Measurements from ENCODE around the gene IGSF22.
"Not testable (repeated sequence)": the region's sequence is repeated elsewhere in the genome, so short reads cannot be mapped to it uniquely, and the experiment has no call there.

IGSF22 gene

DNA sequence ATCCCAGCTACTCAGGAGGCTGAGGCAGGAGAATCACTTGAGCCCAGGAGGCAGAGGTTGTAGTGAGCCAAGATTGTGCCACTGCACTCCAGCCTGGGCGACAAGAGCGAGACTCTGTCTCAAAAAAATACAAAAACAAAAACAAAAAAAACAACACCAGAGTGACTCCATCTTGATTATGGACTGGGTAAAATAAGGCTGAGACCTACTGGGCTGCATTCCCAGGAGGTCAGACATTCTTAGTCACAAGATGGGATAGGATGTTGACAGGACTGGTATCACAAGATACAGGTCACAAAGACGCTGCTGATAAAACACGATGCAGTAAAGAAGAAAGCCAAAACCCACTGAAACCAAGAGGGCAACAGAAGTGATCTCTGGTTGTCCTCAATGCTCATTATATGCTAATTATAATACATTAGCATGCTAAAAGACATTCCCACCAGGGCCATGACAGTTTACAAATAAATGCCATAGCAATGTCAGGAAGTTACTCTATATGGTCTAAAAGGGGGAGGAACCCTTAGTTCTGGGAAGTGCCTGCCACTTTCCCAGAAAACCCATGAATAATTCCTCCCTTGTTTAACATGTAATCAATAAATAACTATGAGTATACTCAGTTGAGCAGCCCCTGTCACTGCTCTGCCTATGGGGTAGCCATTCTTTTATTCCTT is 34.4 kb downstream of the IGSF22 start:
- not testable (repeated sequence) for DNase-seq (ENCODE audit: low read depth)

GRCh38 chr11:18684267-18684666 is 41.7 kb downstream of the IGSF22 start:
- DNase-seq (ENCODE audit: low read depth) = no peak

DNA sequence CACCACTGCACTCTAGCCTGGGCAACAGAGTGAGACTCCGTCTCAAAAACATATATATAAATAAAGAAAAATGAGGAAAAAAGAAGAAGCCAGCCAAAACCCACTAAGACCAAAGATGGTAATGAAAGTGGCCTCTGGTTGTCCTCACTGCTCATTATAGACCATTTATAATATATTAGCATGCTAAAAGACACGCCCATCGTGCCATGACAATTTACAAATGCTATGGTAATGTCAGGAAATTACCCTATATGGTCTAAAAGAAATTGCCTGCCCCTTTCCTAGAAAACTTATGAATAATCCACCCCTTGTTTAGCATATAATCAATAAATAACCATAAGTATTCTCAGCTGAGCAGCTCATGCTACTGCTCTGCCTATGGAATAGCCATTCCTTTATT is 43.5 kb downstream of the IGSF22 start:
- no peak for DNase-seq (ENCODE audit: low read depth)

- not testable (repeated sequence) for DNase-seq (ENCODE audit: low read depth)
Measured at GRCh38 chr11:18681949-18682348, 44.0 kb downstream of the IGSF22 start.

DNA sequence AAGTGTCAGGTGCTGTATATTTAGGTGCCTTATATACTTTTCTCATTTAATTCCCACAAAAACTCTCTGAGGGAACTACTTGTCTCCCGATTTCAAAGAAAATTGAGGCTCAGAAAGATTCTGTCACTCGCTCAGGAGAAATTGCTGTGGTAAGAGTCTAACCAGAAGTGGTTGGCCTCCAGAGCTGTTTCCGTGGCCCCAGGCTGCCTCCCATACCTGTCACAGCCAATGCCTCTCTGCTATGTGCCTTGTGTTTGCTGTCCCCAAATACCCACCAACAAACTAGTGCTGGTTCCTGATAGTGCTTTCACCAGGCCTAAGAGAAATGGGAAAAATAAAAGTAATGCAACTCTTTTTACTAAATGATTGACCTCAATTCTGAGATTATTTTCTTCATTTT is 48.4 kb downstream of the IGSF22 start:
- DNase-seq (ENCODE audit: low read depth) = no peak

DNA sequence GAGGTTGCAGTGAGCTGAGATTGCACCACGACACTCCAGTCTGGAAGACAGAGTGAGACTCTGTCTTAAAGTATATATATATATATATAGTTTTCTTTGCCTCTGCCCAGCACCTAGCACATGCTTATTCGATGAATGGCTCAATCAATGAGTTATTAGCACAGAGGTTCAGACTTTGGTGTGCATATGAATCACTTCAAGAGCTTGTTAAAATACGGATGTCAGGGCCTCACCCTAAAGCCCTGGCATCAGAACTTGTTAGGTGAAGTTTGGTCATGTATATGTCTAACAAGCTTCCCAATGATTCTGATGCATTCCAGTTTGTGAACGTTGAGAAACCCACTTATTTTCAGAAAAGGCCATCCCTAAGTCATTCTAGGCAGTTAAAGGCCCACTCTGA is 49.2 kb downstream of the IGSF22 start:
- DNase-seq (ENCODE audit: low read depth) = no peak

DNA sequence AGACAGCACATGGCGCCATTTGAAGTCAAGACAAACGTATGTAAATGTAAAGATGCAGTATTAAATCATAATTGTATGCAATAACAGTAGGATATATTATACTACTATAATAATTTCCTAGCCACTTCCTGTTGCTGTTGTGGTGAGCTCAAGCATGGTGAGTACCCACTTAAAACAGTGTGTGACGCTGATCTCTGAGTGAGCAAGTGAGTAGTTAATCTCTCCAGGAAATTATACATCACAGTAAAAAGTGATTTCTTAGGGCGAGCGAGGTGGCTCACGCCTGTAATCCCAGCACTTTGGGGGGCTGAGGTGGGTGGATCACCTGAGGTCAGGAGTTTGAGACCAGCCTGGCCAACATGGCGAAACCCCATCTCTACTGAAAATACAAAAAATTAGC is 53.8 kb downstream of the IGSF22 start:
- not testable (repeated sequence) for DNase-seq (ENCODE audit: low read depth)

GRCh38 chr11:18671246-18671645 is 54.7 kb downstream of the IGSF22 start:
- no peak for DNase-seq (ENCODE audit: low read depth)

DNA sequence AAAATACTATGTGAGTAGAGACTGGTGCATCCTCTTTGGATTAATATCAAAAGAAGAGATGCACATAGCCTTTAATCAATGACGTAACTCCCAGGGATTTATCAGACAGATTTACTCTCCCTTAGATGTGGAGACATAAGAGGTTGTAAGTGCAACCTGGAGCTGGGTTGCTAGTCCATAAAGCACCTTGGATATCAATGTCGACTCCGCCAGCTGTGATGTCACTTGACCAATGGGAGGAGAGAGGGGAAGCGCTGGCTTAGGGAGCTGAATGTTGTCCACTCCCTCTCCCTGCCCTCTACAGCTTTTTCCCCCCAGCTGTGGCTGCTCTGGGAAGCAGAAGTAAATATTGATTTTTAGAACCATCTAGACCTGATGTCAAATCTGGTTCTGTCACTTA is 56.3 kb downstream of the IGSF22 start:
- no peak for DNase-seq (ENCODE audit: low read depth)

- peak; percentile 9 for DNase-seq (ENCODE audit: low read depth)
Measured at GRCh38 chr11:18669219-18669596, 56.8 kb downstream of the IGSF22 start.

DNA sequence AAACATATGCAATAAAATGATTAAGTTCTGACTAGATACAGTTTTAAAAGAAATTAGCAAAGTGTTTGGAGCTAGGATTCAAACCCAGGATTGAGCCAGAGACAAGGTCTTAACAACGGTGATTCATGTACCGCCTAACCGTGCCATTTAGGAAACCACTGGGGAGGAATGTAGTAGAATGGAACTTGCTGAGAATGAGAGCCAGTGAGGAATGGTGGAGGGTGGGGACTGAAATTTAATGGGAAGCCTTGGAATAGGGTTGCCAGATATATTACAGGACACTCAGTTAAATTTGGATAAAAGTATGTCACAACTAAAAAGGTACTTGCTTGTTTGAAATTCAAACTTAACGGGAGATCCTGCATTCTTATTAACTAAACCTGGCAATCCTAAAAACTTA is 57.9 kb downstream of the IGSF22 start:
- DNase-seq (ENCODE audit: low read depth) = no peak

- DNase-seq (ENCODE audit: low read depth) = not testable (repeated sequence)
Measured at GRCh38 chr11:18665353-18665872, 60.6 kb downstream of the IGSF22 start.

DNA sequence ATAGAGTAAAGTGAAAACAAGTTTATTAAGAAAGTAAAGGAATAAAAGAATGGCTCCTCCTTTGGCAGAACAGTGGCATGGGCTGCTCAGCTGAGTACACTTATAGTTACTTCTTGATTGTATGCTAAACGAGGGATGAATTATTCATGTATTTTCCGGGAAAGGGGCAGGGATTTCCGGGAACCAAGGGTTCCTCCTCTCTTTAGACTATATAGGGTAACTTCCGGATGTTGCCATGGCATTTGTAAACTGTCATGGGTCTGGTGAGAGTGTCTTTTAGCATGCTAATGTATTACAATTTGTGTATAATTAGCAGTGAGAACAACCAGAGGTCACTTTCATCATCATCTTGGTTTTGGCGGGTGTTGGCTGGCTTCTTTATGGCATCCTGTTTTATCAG is 68.3 kb downstream of the IGSF22 start:
- no peak for DNase-seq (ENCODE audit: low read depth)

Data from activated T-helper 9 cell treated with anti-CD3 and anti-CD28 coated beads, Interleukin-2, amount 50 U/mL, for 16 hours (primary cell).